GM19240 (cell line): ENCODE data around the gene CDC42BPB.

Experiments used
- DNase-seq: peaks from one replicate; pipeline ENCODE4 v3.0.0; 2011; ENCODE audit warnings: low spot score; ENCODE audit not compliant: insufficient read length

Gene CDC42BPB

DNA sequence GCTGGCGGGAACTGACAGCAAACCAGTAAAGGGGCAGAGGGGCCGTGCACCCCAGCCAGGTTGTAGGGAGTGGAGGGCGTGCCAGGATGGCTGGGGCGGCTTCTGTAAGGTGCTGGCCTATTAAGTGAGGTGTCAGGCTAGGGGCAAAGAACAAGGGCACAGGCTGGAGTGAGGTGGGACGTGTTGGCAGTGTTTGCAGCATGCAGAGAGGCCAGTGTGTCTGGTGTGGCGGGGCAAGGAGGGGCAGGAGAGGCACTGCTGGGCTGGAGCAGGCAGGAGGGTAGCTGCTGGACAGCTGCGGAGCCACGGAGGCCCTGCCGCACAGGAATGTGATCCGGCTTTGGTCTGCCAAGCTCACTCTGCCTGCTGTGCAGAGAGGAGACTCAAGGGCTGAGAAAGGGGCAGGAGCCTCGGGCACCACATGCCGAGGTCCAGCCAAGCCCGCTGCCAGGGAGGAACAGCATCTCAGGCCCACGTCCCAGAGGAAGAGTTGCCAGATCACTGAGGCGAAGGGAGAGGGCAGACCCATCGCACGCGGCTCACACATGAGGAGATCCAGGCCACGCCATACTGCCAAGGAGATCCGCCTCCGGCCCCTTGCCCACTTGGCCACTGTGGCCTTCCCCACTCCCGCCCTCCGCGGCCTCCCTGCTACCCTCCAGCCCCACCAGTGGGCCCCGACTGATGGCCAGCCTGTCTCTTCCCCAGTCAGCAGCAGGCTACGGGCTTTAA, 88.1 kb downstream of the CDC42BPB start:
- no peak for DNase-seq

DNA sequence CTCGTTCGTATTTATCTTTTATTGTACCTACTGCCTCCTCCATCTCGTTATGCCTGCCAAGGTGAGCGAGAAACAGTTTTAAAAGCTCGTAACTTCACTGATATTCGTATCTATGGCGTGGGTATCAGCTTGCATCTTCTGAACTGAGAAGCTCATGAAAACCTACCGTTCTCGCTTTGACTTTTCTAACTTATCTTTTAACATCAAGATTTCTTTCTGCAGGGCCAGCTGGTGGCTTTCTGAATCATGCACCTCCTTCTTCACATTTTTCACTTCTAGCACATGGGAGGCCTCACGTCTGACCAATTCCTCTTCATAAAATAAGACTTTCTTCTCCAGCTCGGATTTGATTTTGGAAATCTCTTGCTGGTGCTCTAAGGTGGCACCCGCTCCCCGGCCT, 89.0 kb downstream of the CDC42BPB start:
- DNase-seq: no peak

DNA sequence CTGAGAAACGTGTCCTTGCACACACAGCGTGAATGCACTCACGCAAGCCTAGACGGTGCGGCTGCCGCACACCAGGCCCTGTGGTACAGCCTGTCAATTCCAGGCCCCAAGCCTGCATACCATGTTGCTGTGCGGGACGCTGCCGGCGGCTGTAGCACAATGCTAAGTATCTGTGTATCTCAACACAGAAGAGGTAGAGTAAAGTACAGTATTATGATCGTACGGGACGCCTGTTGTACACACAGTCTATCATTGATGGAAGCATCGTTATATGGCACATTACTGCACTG, 89.9 kb downstream of the CDC42BPB start:
- DNase-seq: no peak

DNA sequence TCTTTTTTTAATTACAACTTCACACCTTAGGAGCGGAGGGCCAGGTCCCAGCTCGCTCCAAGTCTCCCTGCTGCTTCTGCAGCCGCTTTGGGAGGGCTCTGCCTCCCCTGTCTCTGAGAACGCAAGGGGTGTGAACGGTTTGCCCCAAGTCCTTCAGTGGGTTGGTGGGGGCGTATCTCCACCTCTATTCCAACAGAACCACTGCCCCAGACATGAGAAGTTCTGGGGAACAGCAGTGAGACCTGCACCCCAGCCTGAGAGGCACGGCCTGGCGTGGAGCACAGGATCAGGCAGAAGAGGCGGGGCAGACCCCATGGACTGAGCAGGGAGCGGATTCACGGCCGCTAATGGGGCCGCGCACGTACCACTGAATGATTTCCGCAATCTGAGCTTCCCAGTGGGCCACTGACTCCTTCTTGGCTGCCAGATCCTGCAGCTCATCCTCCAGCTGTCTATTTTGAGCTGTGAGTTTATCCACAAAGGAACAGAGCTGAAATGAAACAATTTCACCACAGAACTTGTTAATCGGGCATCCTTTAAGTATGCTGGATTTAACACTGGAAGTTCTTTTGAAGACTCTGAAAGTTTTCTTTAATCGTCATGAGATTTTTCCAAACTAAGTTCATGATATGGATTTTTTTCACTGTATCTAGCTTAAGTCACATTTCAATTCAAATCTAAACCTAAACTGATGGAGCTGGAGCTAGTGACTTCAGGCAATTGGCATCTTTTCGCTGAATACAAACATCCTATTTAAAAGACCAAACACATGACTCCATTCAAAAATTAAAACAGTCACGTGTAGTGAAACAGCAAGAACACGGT, 90.5 kb downstream of the CDC42BPB start:
- DNase-seq: no peak

DNA sequence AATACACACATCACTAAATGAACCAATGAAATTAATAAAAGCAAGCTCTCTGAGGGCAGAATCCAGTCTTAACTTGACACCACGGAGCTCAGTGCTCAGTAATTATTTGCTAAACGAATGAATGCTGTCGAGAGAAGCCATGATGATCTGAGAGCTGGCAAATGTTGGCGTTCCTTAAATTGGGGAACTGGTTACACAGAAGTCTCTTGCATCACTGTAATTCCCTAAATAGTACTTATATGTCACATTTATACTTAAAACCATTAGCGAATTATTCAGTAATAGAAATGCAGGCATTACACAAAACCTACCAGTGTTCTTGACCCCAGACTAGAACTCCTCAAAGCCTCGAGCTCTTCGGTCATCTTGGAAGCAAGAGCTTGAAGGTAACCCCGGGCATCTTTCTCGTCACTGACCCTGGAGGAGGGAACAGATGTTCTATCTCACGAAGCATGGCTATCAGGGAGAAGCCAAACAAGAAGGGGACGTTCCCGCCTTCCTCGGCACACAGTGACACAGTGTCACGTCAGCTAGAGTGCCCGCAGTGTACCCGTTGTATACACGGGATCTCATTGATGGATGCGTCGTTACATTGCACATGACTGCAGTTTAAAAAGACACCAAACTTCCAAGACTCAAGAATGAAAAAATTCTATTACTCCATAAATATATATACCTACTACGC, 91.2 kb downstream of the CDC42BPB start:
- DNase-seq: no peak

DNA sequence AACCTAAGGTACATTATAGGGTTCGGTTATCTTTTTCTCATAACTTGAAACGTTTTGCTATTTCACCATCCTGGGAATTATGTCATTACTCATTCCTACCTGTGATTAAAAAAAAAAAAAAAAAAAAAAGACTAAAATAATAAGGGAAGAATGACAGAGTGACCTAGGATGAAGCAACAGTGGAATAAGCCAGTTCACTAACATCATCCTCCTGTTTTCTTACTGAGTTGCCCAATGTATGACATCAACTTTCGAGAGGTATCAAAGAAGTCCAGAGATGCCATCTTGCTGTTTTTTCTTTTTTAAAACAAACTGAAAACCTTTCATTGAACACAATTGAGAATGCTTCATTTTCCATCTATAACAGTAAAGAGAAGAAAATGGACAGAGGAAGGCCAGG, 92.1 kb downstream of the CDC42BPB start:
- DNase-seq: no peak

DNA sequence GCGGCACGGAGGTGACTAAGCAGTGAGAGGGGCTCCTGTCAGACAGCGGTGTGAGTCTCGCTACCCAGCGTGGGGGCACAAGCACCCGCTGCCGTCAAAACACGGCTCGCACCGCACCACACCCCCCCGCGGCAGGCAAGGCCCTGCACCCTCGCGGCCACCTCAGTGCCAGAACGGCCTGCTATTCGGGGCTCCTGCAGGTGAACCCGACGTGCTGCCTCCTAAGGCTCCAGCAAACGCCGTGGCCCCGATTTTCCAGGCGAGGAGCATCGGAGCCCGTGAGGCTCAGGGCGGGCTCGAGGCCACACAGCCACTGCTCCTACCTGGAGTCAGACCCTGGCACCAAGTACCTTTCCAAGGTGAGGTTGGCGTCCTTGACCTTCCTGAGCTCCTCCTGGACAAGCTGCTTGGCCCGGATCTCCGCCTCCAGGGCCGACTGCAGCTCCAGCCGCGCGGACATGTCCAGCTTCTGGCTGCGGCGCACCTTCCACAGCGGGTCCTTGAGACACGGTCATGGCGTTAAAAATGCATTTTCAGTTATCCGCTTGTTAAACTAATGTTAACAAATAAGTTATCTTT, 93.1 kb downstream of the CDC42BPB start:
- DNase-seq: no peak

DNA sequence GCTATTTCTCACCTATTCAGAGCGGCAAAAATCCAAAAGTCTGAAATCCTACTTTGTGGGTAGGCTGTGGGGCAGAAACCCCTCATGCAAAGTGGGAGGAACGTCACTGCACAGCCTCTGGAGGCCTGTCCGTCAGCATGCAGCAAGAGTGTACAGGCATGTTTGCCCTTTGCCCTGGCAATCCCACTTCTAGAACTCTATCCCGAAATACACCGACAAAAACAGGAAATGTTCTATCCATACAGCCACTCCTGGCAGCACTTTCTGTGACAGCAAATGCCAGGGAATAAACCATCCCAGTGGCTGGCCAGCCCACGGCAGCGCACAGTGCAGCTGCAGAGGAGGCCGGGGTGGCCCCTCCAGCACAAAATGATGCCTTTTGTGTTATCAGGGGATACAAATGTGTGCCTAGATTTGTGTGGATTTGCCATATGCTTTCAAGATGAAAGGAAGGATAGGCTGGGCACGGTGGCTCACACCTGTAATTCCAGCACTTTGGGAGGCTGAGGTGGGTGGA, 95.2 kb downstream of the CDC42BPB start:
- DNase-seq: no peak

DNA sequence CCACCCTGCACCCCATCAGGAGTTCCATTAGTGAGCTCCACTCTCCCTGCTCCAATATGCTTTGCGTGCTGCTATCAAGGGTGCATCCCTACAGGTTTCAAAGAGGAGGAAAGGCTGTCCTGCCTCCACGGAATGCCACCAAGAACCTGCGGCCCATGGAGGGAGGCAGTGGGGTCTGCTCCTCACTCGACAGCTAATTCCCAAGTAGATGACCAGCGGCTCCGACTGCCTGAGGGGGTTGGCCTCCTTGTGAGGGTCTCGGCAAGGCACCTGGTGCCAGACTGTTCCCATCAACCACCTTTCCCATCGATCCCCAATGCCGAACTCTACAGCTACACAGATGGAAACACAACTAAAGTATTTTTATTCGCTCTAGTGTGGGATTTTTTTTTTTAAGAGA, 98.9 kb downstream of the CDC42BPB start:
- no peak for DNase-seq

DNA sequence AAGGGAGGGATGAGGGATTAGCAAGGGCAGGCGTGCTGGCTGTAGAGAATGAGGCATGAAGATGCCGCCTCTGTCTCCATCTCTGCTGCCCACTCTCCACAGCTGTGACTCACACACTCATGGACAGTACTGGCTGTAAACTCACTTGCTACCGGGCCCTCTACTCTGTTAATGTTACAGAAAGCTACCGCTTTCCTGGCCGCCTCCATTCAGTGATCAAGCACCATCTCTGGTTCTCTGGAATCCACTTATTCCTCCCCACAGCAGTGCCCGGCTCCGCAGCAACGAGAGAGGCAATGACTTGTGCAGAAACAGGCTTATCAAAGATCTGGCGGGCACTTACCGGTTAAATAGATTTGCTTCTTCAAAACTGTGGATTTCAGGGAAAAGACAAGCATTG, 100.1 kb downstream of the CDC42BPB start:
- DNase-seq: no peak

DNA sequence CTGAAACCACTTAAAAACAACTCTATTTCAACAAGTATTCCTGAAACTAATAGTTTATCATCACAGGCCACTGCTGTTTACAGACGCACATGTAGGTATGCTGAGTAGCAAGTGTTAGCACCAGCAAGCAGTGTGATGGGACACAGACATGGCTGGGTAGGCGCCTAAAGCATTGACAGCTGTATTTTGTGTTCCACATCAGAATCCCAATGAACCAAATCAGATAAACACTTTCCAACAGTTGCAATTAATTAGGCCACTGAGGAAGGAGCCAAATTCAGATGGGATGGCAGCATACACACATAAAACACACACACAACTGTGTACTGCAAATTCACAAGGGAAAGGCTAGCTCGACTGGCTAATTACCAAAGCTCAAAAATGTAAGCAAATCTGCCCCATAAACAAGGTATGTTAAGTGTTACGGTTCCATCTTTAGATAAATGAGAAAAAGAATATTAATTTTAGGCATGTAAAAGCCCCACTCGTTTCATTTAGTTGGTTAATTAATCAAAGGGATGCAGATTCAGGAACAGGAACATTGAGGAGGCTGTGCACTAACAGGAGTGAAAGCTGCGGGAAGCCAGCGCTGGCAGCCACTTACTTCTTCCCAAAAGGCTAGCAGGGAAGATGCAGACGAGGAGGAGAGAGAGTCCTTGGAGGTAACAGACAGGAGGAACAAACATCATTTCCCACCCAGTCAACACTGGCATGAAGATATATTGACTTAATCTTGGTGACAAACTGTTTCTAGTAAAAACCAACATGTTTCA, 101.5 kb downstream of the CDC42BPB start:
- no peak for DNase-seq

DNA sequence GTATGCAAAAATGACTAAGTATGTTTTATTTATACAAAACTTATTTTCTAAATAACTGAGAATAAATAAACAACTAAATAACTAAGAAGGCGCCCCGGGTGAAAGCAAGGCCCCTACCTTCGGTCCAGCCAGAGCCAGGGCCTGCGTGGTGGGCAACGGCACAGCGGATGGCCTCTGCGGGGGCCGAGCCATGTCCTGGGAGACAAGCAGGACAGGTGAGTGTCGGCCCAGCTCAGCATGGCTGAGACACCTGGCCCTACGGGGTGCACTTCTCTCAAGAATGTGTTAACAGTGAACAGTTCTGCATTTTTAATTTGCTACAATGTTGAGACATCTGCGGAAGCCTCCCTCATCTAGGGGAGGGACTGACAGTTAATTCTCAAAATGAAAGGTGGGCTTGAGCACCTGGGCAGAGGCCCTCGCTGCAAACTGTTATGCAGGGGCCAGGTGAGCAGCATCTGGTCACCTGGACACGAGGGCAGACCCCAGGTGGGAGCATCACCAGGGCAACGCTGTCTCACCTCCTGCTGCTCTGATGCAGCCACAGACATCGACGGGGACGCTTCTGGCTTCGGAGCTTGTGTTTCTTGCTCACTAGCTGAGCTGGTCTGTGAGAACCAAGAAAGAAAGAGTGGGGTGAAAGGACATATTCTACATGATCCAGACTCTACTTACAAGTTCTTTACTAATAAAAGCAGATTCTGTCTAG, 103.1 kb downstream of the CDC42BPB start:
- DNase-seq: no peak

DNA sequence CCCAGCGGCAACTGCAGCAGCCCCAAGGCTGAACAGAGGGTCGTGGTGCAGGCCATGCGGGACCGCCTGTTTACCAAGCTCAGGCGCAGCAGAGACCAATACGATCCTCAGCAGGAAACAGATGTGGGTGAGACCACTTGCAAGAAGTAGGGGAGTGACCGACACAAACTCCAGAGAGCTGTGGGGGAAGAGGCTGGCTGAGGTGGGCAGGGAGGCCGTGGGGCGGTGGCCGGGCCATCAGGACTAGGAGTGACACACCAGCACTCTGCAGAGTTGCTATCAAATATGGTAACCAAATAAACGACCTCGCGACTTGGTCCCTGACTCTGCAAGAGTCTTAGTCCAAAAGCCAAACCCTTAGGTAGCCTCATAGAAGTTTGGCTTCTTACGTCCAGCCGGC, 104.2 kb downstream of the CDC42BPB start:
- DNase-seq: no peak

DNA sequence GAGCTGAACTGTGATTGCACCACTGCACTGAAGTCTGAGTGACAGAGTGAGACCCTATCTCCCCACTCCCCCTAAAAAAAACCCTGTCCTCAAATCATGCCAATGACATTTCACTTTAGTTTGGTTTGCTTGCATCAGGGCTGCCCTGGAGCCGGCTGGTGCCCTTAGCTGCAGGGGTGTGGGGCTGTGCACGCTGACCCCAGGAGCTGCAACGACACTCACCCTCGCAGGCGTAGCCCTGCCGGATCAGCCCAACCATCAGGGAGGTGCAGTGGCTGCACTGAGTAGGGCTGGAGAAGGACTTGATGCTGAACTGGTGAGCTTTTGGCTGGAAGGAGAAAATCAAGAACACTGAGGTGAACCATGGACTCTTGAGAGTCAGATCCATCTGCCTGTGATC, 105.1 kb downstream of the CDC42BPB start:
- no peak for DNase-seq

DNA sequence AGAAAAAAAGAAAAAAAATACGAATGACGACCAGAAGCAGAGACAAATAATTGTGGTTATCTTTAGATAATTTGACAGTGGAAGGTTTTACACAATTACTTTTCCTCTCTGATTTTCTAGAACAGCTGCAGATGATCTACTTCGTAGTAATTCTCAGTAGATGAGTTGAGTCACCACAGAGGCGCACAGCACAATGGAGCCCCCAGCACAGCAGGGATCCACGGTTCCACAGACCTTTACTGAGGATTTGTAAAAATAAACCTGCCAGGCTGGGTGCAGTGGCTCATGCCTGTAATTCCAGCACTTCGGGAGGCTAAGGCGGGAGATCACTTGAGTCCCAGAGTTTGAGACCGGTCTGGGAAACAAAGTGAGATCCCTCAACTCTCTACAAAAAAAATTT, 105.5 kb downstream of the CDC42BPB start:
- no peak for DNase-seq

DNA sequence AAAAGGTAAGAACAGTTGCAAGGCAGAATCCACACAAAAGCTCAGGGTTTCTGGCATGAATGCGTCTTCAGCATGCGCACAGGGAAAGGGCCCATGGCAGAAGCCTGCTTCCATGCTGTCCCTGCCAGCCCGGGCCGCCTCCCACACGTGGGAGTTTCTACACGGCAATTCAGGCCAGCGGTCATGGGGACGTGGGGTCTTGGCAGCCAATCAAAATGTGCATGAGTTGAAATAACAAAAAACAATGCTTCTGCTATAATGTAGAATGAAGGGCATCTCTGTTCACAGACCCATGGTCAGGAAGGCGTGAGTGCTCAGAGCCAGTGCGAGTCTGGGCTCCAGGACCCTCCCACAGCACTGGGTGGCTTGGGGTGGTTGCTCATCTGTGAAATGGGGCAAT, 106.3 kb downstream of the CDC42BPB start:
- DNase-seq: no peak

DNA sequence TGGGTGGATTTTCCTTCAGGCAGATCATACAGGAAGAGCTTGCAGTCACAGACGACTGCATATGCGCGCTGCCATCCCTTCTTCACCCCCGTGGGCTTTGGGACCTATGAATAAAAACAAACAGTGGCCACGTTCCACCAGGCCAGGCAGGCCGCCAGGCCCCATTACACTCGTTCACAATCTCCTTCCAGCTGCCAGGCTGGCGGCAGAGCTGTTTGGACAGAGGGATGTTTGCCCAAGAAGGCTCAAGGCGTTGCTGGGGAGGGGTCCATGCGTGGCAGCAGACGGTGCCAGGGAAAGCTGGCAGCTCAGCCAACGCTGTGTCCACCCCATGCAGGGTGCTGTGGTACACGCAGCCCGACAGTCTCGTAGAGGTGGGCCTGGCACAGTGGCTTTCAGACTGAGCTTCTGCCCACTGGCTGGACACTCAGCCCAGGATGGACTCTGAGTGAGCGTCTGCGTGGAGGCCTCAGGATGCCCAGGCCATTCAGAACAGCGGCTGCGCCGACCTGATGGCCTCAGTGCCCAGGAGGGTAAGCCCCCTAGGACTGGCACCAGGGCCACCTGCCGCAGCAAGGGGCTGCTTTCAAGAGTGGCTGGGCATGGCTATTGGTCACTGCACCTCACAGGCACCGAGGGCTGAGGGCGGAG, 107.4 kb downstream of the CDC42BPB start:
- DNase-seq: no peak

DNA sequence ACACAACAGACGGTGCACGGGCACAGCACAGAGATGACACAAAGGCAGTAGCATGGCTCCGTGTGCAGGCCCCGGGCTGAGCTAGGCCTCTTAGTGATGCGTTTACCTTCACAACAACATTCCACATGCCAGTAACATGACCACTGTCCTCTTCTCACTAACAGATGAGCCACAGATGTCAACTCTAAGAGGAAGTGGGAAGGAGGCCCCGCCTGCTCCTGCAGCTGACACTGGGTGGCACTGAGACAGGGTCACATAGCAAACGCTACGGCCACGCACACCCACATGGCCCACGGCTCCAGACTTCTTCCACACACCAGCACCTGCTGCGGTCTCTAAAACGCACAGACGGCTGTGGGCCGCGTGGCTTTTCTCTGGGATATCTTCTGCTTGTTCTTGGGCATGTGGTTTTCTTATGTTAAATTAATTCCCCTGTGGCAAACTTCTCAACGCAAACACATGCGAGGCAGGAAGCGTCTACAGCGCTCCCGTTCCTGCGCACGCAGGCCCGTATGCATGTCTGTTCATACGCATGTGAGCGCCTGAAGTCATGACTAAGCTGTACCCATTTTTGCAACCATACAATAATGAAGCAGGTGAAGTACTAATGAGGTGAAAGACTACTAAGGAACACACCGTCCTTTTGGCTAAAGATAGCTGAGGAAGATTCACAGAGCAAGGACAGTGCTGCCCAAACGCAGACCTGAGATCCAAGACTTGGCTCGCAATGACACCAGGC, 108.1 kb downstream of the CDC42BPB start:
- DNase-seq: no peak

DNA sequence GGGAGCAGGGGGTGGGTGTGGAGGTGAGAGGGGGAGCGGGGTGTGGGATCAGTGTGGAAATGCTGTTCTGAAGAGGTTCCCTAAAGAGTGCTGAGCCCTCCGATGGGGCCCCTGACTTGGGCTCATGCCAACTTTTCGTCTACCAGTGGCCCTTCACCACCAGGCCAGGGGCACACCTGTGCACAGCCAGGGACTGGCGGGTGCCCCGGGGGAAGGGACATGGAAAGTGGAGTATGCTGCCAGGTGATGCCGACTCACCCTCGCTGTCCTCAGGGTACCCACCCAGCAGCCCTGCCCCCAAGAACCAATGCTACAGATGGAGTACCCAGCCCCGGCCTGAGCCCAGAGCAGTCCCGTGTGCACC, 108.7 kb downstream of the CDC42BPB start:
- DNase-seq: no peak
